Upper lobe of left lung (tissue), 6 donors: ENCODE data around the gene BBS9. TPM values are rescaled to one million over a fixed set of nuclear protein-coding genes. Genes with fewer than 3 reads are reported as not detected.
A peak's percentile ranks its signal among the peaks of the same experiment; 100 is the strongest.

Source experiments
- ATAC-seq, 2 donors: fragments of 200-7000 bp; cut with Tn5 transposase; one replicate each; pipeline ENCODE4 v1.9.1; 2022; ENCODE audit warnings: mild to moderate bottlenecking in 2 of 2, moderate library complexity in 2 of 2; ENCODE audit not compliant: low FRiP score in 2 of 2
- DNase-seq, 2 donors: peaks; one replicate each; pipeline ENCODE4 v3.0.0-alpha.2; 2019 to 2020
- H3K27ac ChIP-seq, 4 donors: fragments of 200-600 bp; sonication (generic); one replicate each; pipeline ENCODE4 v1.5.1; 2016 to 2019
- H3K27me3 ChIP-seq, 4 donors: fragments of 200-600 bp; sonication (generic); one replicate each; pipeline ENCODE4 v1.5.1; 2017 to 2019
- H3K36me3 ChIP-seq, 4 donors: fragments of 200-600 bp; sonication (generic); one replicate each; pipeline ENCODE4 v1.5.1; 2016 to 2019
- H3K4me1 ChIP-seq, 4 donors: fragments of 200-600 bp; sonication (generic); one replicate each; pipeline ENCODE4 v1.5.1; 2018 to 2019
- H3K4me3 ChIP-seq, 4 donors: fragments of 200-600 bp; sonication (generic); one replicate each; pipeline ENCODE4 v1.5.1; 2017 to 2019; ENCODE audit warnings: mild to moderate bottlenecking in 2 of 4, moderate library complexity in 1 of 4
- H3K9me3 ChIP-seq, 4 donors: fragments of 200-600 bp; sonication (generic); one replicate each; pipeline ENCODE4 v1.5.1; 2018 to 2019
- EP300 ChIP-seq, 4 donors: sonication (generic); formaldehyde crosslinking; IDR thresholded peaks; one replicate each; pipeline ENCODE4 v1.5.1; 2017; ENCODE audit warnings: antibody characterized with exemption in 4 of 4, control low read depth in 2 of 4
- POLR2A ChIP-seq, 4 donors: fragments of 450-650 bp; IDR thresholded peaks; one replicate each; pipeline ENCODE4 v1.5.1; 2016 to 2017; ENCODE audit warnings: antibody characterized with exemption in 4 of 4, mild to moderate bottlenecking in 2 of 4
- POLR2AphosphoS5 ChIP-seq, 2 donors: sonication (generic); formaldehyde crosslinking; IDR thresholded peaks; one replicate each; pipeline ENCODE4 v1.5.1; 2017; ENCODE audit warnings: antibody characterized with exemption in 2 of 2
- WGBS, 2 donors: methylation state at CpG; one replicate each; pipeline ENCODE4 v1.1.5; 2017 to 2018; 5-methylcytosine and 5-hydroxymethylcytosine counted together
- total RNA-seq, 6 donors: library from RNA; depleted of rRNA in 4 of 6; stranded (reverse); fragments of >200 nt in 4 of 6; gene quantifications; one replicate each; pipeline versions ENCODE4 v1.1.0 to v1.2.1, GENCODE V29; 2016 to 2021
- TF ChIP-seq, protein P1 (sequence below), 6 experiments: fragments of 450-650 bp in 4 of 6; fragments of 200-600 bp in 2 of 6; sonication (generic) in 2 of 6; IDR thresholded peaks; one replicate each; pipeline ENCODE4 v1.5.1; 2016 to 2019; ENCODE audit warnings: antibody characterized with exemption in 6 of 6
- donor health status: DM: no; HTN: no; CAD: no; lungs with moderate emphysema.
- donor health status: DM: no; HTN: yes; CAD: no; lungs with severe emphysema.

BBS9 gene
- total RNA-seq, 6 donors from 2014 or later, result 14.5 to 72.3 (median 20.6) TPM

DNA sequence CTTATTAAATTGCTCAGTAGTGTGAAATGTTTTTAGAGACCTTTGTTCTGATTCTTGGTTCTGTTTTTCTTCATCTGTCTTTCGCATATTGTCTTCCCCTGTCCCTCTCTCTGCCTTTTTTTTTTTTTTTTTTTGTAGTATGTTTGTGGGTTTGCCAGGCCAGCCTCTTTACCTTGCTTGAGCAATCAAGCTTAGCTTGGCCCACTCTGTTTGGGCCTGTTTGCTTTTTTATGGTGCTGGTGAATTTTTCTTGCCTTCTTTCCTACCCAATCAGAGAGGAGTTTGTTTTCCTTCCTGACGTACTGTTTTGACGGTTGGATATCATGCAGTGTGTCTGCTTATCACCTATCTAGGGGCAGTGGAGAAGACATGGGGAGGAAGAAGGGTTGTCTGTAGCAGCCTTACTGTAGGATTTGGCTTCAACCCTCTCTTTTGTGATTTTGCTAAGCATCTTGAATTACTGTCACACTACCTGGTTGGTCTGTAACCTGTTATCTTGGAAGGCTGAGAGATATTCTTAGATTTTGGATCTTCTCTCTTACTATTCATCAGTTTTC is 64.0 kb downstream of the BBS9 start:
- Histone ChIP-seq H3K27me3 (no peaks in the 10 kb centered on the region), H3K36me3 (no peaks in the 10 kb centered on the region), H3K27ac (no peak overlapping the region), H3K4me3 (no peak overlapping the region), H3K4me1 (peaks cover 0 to 3% (median 1%) of the 10 kb centered on the region in 4 donors), H3K9me3 (no peaks in the 10 kb centered on the region)
- ATAC-seq, result no peak
- WGBS, 2 donors, result 89 to 95% methylated on average over 3 of the region's 3 CpGs
- TF ChIP-seq, protein P1, sequence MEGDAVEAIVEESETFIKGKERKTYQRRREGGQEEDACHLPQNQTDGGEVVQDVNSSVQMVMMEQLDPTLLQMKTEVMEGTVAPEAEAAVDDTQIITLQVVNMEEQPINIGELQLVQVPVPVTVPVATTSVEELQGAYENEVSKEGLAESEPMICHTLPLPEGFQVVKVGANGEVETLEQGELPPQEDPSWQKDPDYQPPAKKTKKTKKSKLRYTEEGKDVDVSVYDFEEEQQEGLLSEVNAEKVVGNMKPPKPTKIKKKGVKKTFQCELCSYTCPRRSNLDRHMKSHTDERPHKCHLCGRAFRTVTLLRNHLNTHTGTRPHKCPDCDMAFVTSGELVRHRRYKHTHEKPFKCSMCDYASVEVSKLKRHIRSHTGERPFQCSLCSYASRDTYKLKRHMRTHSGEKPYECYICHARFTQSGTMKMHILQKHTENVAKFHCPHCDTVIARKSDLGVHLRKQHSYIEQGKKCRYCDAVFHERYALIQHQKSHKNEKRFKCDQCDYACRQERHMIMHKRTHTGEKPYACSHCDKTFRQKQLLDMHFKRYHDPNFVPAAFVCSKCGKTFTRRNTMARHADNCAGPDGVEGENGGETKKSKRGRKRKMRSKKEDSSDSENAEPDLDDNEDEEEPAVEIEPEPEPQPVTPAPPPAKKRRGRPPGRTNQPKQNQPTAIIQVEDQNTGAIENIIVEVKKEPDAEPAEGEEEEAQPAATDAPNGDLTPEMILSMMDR (IDR thresholded peaks at IDR 0.05), result no peak
- TF ChIP-seq POLR2A (IDR thresholded peaks at IDR 0.05) (no peak), POLR2AphosphoS5 (IDR thresholded peaks at IDR 0.05) (no peak), EP300 (IDR thresholded peaks at IDR 0.05) (no peak)
- no peak for DNase-seq

DNA sequence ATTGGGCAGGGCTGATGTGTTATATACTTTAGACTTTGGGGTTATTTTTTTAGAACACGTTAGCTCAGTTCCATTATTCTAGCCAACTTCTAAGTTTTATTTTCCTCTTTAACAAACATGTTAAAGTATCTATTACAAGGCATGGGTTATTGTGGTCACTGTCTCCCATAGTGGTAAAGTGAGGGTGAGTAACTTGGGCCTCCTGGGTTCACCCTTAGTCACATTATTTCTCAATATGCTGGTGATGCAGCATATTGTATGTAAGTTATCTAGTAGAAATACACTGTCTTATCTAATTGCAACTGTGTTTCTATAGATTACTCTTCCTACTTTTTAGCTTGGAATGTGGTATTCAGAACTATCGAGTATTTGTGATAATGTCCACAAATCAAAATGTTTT is 65.9 kb downstream of the BBS9 start:
- Histone ChIP-seq H3K36me3 (no peaks in the 10 kb centered on the region), H3K4me3 (no peak overlapping the region), H3K4me1 (peaks cover 0 to 3% (median 1%) of the 10 kb centered on the region in 4 donors), H3K27ac (no peak overlapping the region), H3K9me3 (no peaks in the 10 kb centered on the region), H3K27me3 (no peaks in the 10 kb centered on the region)
- WGBS, 2 donors, result 82 to 96% methylated on average over 2 of the region's 2 CpGs
- ATAC-seq, result peak in 1 of 2 donors; percentile 87
- no peak for DNase-seq
- TF ChIP-seq, protein P1 (IDR thresholded peaks at IDR 0.05), result no peak
- TF ChIP-seq EP300 (IDR thresholded peaks at IDR 0.05) (no peak), POLR2AphosphoS5 (IDR thresholded peaks at IDR 0.05) (no peak), POLR2A (IDR thresholded peaks at IDR 0.05) (no peak)

DNA sequence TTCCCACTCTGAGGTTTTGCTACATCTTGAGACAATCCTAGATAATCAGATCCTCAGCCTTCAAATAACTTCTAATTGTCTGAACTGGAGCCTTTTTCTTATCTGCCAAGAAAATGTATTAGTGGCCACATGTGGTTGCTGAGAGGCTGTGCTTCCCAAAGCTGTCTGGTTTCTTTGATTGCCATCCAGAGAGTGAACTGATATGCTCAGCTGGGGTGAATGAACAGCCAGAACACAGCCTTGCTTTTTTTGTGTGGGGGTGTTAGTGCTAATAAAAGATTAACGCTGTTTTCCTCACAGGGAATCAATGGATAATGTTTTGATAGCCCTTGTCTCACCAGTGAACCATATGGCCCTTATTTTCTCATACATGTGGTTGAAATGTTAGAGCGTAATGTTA is 66.9 kb downstream of the BBS9 start:
- no peaks in the 10 kb centered on the region for H3K9me3 ChIP-seq
- H3K27ac ChIP-seq, result no peak overlapping the region
- H3K27me3 ChIP-seq, result no peaks in the 10 kb centered on the region
- H3K4me1 ChIP-seq, result peaks cover 0 to 3% (median 0%) of the 10 kb centered on the region in 4 donors
- H3K4me3 ChIP-seq, result no peak overlapping the region
- no peaks in the 10 kb centered on the region for H3K36me3 ChIP-seq
- no peak for DNase-seq
- 86 to 92% methylated on average over 2 of the region's 2 CpGs for WGBS, 2 donors
- ATAC-seq, result peak in 1 of 2 donors; percentile 72
- TF ChIP-seq, protein P1 (IDR thresholded peaks at IDR 0.05), result no peak
- TF ChIP-seq EP300 (IDR thresholded peaks at IDR 0.05) (no peak), POLR2AphosphoS5 (IDR thresholded peaks at IDR 0.05) (no peak), POLR2A (IDR thresholded peaks at IDR 0.05) (no peak)

DNA sequence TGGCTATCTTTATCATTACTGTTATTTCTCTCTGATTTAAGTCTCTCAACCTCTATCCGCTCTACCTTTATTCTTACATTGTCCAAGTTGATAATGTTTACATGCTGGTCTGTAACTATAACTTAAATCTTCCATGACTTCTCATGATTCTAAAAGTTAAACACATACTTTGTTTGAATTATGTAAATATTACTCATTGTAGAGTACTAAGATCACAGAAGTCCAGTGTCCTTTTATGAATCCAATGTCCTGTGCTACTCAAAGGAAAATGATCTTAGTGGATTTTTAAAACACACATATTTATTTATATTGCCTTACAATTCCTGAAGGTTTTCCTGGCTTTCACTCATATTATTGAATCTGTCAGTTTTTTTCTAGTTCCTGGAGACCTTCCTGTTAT is 70.9 kb downstream of the BBS9 start:
- Histone ChIP-seq H3K27ac (no peak overlapping the region), H3K9me3 (no peaks in the 10 kb centered on the region), H3K4me3 (no peak overlapping the region), H3K36me3 (no peaks in the 10 kb centered on the region), H3K4me1 (no peaks in the 10 kb centered on the region), H3K27me3 (no peaks in the 10 kb centered on the region)
- 97% methylated on average over 1 of the region's 1 CpG for WGBS, 2 donors
- DNase-seq (no peak), ATAC-seq (no peak)
- TF ChIP-seq EP300 (IDR thresholded peaks at IDR 0.05) (no peak), POLR2A (IDR thresholded peaks at IDR 0.05) (no peak), POLR2AphosphoS5 (IDR thresholded peaks at IDR 0.05) (no peak)
- TF ChIP-seq, protein P1 (IDR thresholded peaks at IDR 0.05), result no peak

DNA sequence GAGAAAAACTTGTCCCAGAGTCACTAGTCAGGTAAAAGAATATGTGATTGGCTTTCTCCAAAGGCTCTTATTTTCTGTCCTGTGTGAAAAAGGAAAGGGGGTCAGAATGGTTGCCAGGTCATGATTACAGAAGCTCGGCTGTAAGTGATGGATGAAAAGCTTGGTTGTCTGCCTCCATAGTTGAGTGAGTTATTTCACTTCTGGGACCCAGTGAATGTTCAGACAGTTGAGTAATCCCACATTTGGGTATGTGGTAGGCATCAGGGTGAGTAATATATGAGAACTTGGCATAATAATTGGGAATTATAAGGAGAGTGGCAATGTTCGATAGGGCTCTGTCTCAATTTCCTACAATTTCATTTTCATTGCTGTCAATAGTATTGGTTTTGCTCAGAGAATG is 72.5 kb downstream of the BBS9 start:
- TF ChIP-seq EP300 (IDR thresholded peaks at IDR 0.05) (no peak), POLR2AphosphoS5 (IDR thresholded peaks at IDR 0.05) (no peak), POLR2A (IDR thresholded peaks at IDR 0.05) (no peak)
- TF ChIP-seq, protein P1 (IDR thresholded peaks at IDR 0.05), result no peak
- no peak for ATAC-seq
- no peak for DNase-seq
- H3K4me3 ChIP-seq, result no peak overlapping the region
- H3K4me1 ChIP-seq, result no peaks in the 10 kb centered on the region
- H3K9me3 ChIP-seq, result no peaks in the 10 kb centered on the region
- H3K27ac ChIP-seq, result no peak overlapping the region
- H3K36me3 ChIP-seq, result no peaks in the 10 kb centered on the region
- no peaks in the 10 kb centered on the region for H3K27me3 ChIP-seq
- WGBS, 2 donors, result 98 to 100% methylated on average over 2 of the region's 2 CpGs
